HG03558 (cell line): Measurements from ENCODE around the gene RPS8.
"Not testable (repeated sequence)": the region's sequence is repeated elsewhere in the genome, so short reads cannot be mapped to it uniquely, and the experiment has no call there.

Experiments used
- ATAC-seq: cut with Tn5 transposase; IDR thresholded peaks from one replicate; pipeline ENCODE4 v1.9.1; 2021; ENCODE audit warnings: moderate number of reproducible peaks; ENCODE audit not compliant: unreplicated experiment; ENCODE audit errors: extremely low read depth

The RPS8 gene

GRCh38 chr1:44817771-44818495 lies 42.6 kb downstream of the RPS8 start:
- no peak for ATAC-seq

GRCh38 chr1:44819196-44819607 lies 43.9 kb downstream of the RPS8 start:
- no peak for ATAC-seq

GRCh38 chr1:44819608-44820327 lies 44.4 kb downstream of the RPS8 start:
- peak; percentile 51 for ATAC-seq

GRCh38 chr1:44820328-44821239 lies 45.2 kb downstream of the RPS8 start:
- ATAC-seq, result no peak

- no peak for ATAC-seq
These were observed 45.9 kb downstream of the RPS8 start for GRCh38 chr1:44821240-44821715.

GRCh38 chr1:44822131-44822701 lies 46.9 kb downstream of the RPS8 start:
- ATAC-seq, result no peak

- no peak for ATAC-seq
These were observed 47.7 kb downstream of the RPS8 start for GRCh38 chr1:44822981-44823451.

GRCh38 chr1:44824392-44824791 lies 49.1 kb downstream of the RPS8 start:
- not testable (repeated sequence) for ATAC-seq

GRCh38 chr1:44826375-44827196 lies 51.2 kb downstream of the RPS8 start:
- ATAC-seq, result no peak

- ATAC-seq, result no peak
These were observed 52.1 kb downstream of the RPS8 start for GRCh38 chr1:44827197-44828002.

GRCh38 chr1:44828003-44828651 lies 52.8 kb downstream of the RPS8 start:
- ATAC-seq, result no peak
